H1 (cell line): Measurements from ENCODE around the gene FGD5. TPM values are rescaled to one million over a fixed set of nuclear protein-coding genes. Genes with fewer than 3 reads are reported as not detected.
A peak's percentile ranks its signal among the peaks of the same experiment; 100 is the strongest.
"Not testable (repeated sequence)": the region's sequence is repeated elsewhere in the genome, so short reads cannot be mapped to it uniquely, and the experiment has no call there.

Experiments
- CTCF ChIA-PET: fragments of 300-600 bp; sonication (Branson Sonifier 250); formaldehyde crosslinking; loops from one replicate; lab custom pipeline; 2021; ENCODE audit not compliant: partially characterized antibody; lab: Charles Lee
- POLR2A ChIA-PET: fragments of 300-600 bp; sonication (Branson Sonifier 250); formaldehyde crosslinking; loops from one replicate; lab custom pipeline; 2021; ENCODE audit warnings: inconsistent platforms; ENCODE audit not compliant: partially characterized antibody; lab: Charles Lee
- DNase-seq, 2 experiments: peaks; one replicate each; pipeline versions ENCODE4 v3.0.0 to v3.0.0-alpha.2; 2010 to 2022; ENCODE audit warnings: low spot score in 2 of 2, low read depth in 1 of 2, mixed read lengths in 1 of 2
- FAIRE-seq: peaks from 2 replicates; lab custom pipeline; 2011; peaks lifted over from hg19 to GRCh38; lab: Jason Lieb, UNC
- H2AFZ ChIP-seq: 2 replicates; pipeline ENCODE4 v1.8.1; 2012; ENCODE audit warnings: low read length, inconsistent platforms
- H2AK5ac ChIP-seq: 2 replicates; pipeline ENCODE4 v1.6.1; 2013; ENCODE audit warnings: low read depth, low read length
- H2BK120ac ChIP-seq: replicated peaks from 2 replicates; pipeline ENCODE3; 2013; ENCODE audit warnings: low read depth, low read length, inconsistent platforms
- H2BK12ac ChIP-seq: 2 replicates; pipeline ENCODE4 v1.6.1; 2013; ENCODE audit warnings: low read depth, low read length
- H2BK15ac ChIP-seq: 2 replicates; pipeline ENCODE4 v1.6.1; 2013; ENCODE audit warnings: low read length
- H2BK20ac ChIP-seq: 2 replicates; pipeline ENCODE4 v1.6.1; 2013; ENCODE audit warnings: low read length
- H2BK5ac ChIP-seq: 2 replicates; pipeline ENCODE4 v1.6.1; 2013; ENCODE audit warnings: low read depth, low read length
- H3K14ac ChIP-seq: 2 replicates; pipeline ENCODE4 v1.6.1; 2013; ENCODE audit warnings: inconsistent platforms; ENCODE audit not compliant: insufficient read length
- H3K18ac ChIP-seq: 2 replicates; pipeline ENCODE4 v1.6.1; 2013; ENCODE audit warnings: low read length; ENCODE audit errors: extremely low read depth
- H3K23ac ChIP-seq: 2 replicates; pipeline ENCODE4 v1.6.1; 2013; ENCODE audit warnings: inconsistent platforms; ENCODE audit not compliant: insufficient read length
- H3K23me2 ChIP-seq: 2 replicates; pipeline ENCODE4 v1.6.1; 2013; ENCODE audit warnings: low read depth, low read length
- H3K27ac ChIP-seq: 2 replicates; pipeline ENCODE4 v1.6.1; 2011; ENCODE audit warnings: low read depth, low read length, inconsistent platforms
- H3K27me3 ChIP-seq, 4 experiments: replicated peaks in 1 of 4; 1 replicate in 1 of 4; 2 replicates in 3 of 4; pipeline versions ENCODE4 v1.6.1 to v1.8.1; 2011 to 2013; ENCODE audit warnings: low read length in 3 of 4, mild to moderate bottlenecking in 3 of 4, inconsistent platforms in 2 of 4, mixed read lengths in 2 of 4, moderate library complexity in 1 of 4; ENCODE audit not compliant: control insufficient read depth in 3 of 4, insufficient read depth in 3 of 4; ENCODE audit errors: extremely low read depth in 1 of 4
- H3K36me3 ChIP-seq, 4 experiments: 2 replicates each; pipeline versions ENCODE4 v1.6.1 to v1.8.1; 2011 to 2013; ENCODE audit warnings: mild to moderate bottlenecking in 4 of 4, low read length in 3 of 4, moderate library complexity in 2 of 4, control low read depth in 1 of 4, inconsistent platforms in 1 of 4; ENCODE audit not compliant: insufficient read depth in 4 of 4, control insufficient read depth in 2 of 4
- H3K4ac ChIP-seq: replicated peaks from 2 replicates; pipeline ENCODE3; 2013; ENCODE audit warnings: low read length, low read depth, mixed read lengths, inconsistent platforms; ENCODE audit not compliant: insufficient read length
- H3K4me1 ChIP-seq, 4 experiments: replicated peaks in 1 of 4; 1 replicate in 1 of 4; 2 replicates in 3 of 4; pipeline versions ENCODE4 v1.6.1 to v1.8.1; 2011 to 2013; ENCODE audit warnings: low read length in 3 of 4, inconsistent platforms in 2 of 4, mixed read lengths in 1 of 4; ENCODE audit not compliant: insufficient read depth in 4 of 4, control insufficient read depth in 3 of 4
- H3K4me2 ChIP-seq, 2 experiments: 2 replicates each; pipeline versions ENCODE4 v1.6.1 to v1.8.1; 2011 to 2013; ENCODE audit warnings: low read depth in 2 of 2, low read length in 2 of 2, control low read depth in 1 of 2, inconsistent platforms in 1 of 2, mild to moderate bottlenecking in 1 of 2; ENCODE audit not compliant: insufficient read depth in 1 of 2
- H3K4me3 ChIP-seq, 4 experiments: fragments of 200-600, 300-600 bp in 1 of 4; sonication (generic), shearing (Covaris generic), sonication (Bioruptor Twin) in 1 of 4; 2 replicates each; pipeline versions ENCODE4 v1.5.1 to v1.8.1; 2011 to 2016; ENCODE audit warnings: low read length in 4 of 4, low read depth in 3 of 4, control low read depth in 2 of 4, inconsistent platforms in 2 of 4, mild to moderate bottlenecking in 2 of 4, mixed read lengths in 1 of 4, moderate library complexity in 1 of 4; ENCODE audit not compliant: insufficient read depth in 2 of 4; ENCODE audit errors: extremely low read depth in 1 of 4
- H3K56ac ChIP-seq: replicated peaks from 2 replicates; pipeline ENCODE3; 2013; ENCODE audit warnings: low read depth, mild to moderate bottlenecking, mixed read lengths, low read length, inconsistent platforms; ENCODE audit not compliant: insufficient read length
- H3K79me1 ChIP-seq: 2 replicates; pipeline ENCODE4 v1.6.1; 2013; ENCODE audit warnings: low read depth, low read length, control low read depth
- H3K79me2 ChIP-seq, 2 experiments: 2 replicates each; pipeline versions ENCODE4 v1.6.1 to v1.8.1; 2012 to 2013; ENCODE audit warnings: low read length in 2 of 2, mild to moderate bottlenecking in 2 of 2, inconsistent platforms in 1 of 2; ENCODE audit not compliant: insufficient read depth in 2 of 2, control insufficient read depth in 1 of 2
- H3K9ac ChIP-seq, 4 experiments: replicated peaks in 1 of 4; 1 replicate in 1 of 4; 2 replicates in 3 of 4; pipeline versions ENCODE4 v1.6.1 to v1.8.1; 2011 to 2013; ENCODE audit warnings: low read depth in 3 of 4, low read length in 3 of 4, control low read depth in 2 of 4, mild to moderate bottlenecking in 2 of 4, moderate library complexity in 2 of 4, inconsistent platforms in 1 of 4; ENCODE audit errors: extremely low read depth in 1 of 4
- H3K9me3 ChIP-seq, 2 experiments: 2 replicates each; pipeline versions ENCODE4 v1.6.1 to v1.8.1; 2012 to 2013; ENCODE audit warnings: mild to moderate bottlenecking in 2 of 2, moderate library complexity in 2 of 2, control low read depth in 1 of 2, inconsistent platforms in 1 of 2, low read depth in 1 of 2, low read length in 1 of 2, mixed read lengths in 1 of 2; ENCODE audit not compliant: insufficient read depth in 2 of 2
- H4K20me1 ChIP-seq, 2 experiments: replicated peaks in 1 of 2; 2 replicates each; pipeline versions ENCODE3 to v1.8.1; 2011 to 2013; ENCODE audit warnings: inconsistent platforms in 2 of 2, low read length in 2 of 2, mild to moderate bottlenecking in 1 of 2; ENCODE audit not compliant: insufficient read depth in 2 of 2, control insufficient read depth in 1 of 2
- H4K5ac ChIP-seq: 2 replicates; pipeline ENCODE4 v1.6.1; 2013; ENCODE audit warnings: low read length, low read depth, mixed read lengths, inconsistent platforms; ENCODE audit not compliant: insufficient read length
- H4K8ac ChIP-seq: 2 replicates; pipeline ENCODE4 v1.8.0; 2013; ENCODE audit warnings: mild to moderate bottlenecking, moderate library complexity, low read length, inconsistent platforms; ENCODE audit not compliant: insufficient read depth; ENCODE audit errors: extremely low read depth
- H4K91ac ChIP-seq: replicated peaks from 2 replicates; pipeline ENCODE3; 2013; ENCODE audit warnings: low read length, mixed read lengths, inconsistent platforms; ENCODE audit not compliant: insufficient read length
- TAF1 ChIP-seq: IDR thresholded peaks from 2 replicates; pipeline ENCODE4 v1.6.1; 2011; ENCODE audit warnings: mild to moderate bottlenecking, low read depth, low read length
- WGBS, 2 experiments: shearing (Covaris generic) in 1 of 2; methylation state at CpG; one replicate each; pipeline versions ENCODE4 v1.1.6 to v1.1.7; 2013 to 2015; ENCODE audit warnings: low lambda C conversion rate in 2 of 2, mixed read lengths in 2 of 2, inconsistent platforms in 1 of 2, low coverage in 1 of 2, missing lambda C conversion rate in 1 of 2; ENCODE audit not compliant: insufficient replicate concordance in 2 of 2, insufficient coverage in 1 of 2, insufficient read length in 1 of 2; ENCODE audit errors: extremely low coverage in 1 of 2, missing lambda C conversion rate in 1 of 2; 5-methylcytosine and 5-hydroxymethylcytosine counted together
- polyA plus RNA-seq, 7 experiments: library from polyadenylated mRNA; depleted of rRNA in 3 of 7; stranded (reverse) in 5 of 7; unstranded in 2 of 7; fragments of >200 nt in 5 of 7; fragments of 200-250 nt in 2 of 7; gene quantifications; 1 replicate in 5 of 7; 2 replicates in 1 of 7; 4 replicates in 1 of 7; pipeline versions ENCODE4 v1.2.1 to v1.2.3, GENCODE V29; 2011 to 2013; ENCODE audit warnings: missing spikeins in 2 of 7, mixed read lengths in 2 of 7
- total RNA-seq: library from RNA; stranded (reverse); fragmentation: NEBNext Ultra II Directional; extraction: Animal tissue kit (Norgen Biotek cat#: 25700); gene quantifications from 2 replicates; pipeline ENCODE4 v1.2.1, GENCODE V29; 2021

Gene FGD5
- total and polyA plus RNA-seq, 2 of the 8 experiments (the other 6 are each of a cell fraction or from before 2014, with no cell fraction given) = 4.7 to 14.3 TPM

- not testable (repeated sequence) for FAIRE-seq
These were observed 9.2 kb upstream of the FGD5 start for GRCh38 chr3:14809611-14810010.

More at GRCh38 chr3:14809611-14810010, 9.2 kb upstream of the FGD5 start:
- Histone ChIP-seq H2AFZ (peak overlapping the region; percentile 94), H2BK12ac (peak overlapping the region; percentile 82; the same call in 1 of the 2 replicates), H3K27me3 (peaks cover 7 to 45% (median 37%) of the 10 kb centered on the region in 4 experiments), H3K4me3 (peak overlapping the region; percentile 50 to 68 (median 58)), H3K23me2 (peaks cover 19% of the 10 kb centered on the region; the same call in 1 of the 2 replicates), H3K4me2 (peak overlapping the region; percentile 71 to 91)
- TF ChIP-seq TAF1 = 0 out of 2 replicates have a peak, but pooled peaks have one; percentile 3
- H3K18ac ChIP-seq, H4K20me1 ChIP-seq, H3K79me1 ChIP-seq, H4K5ac ChIP-seq, H3K23ac ChIP-seq, H3K36me3 ChIP-seq, H3K56ac ChIP-seq, H2BK120ac ChIP-seq, H3K4me1 ChIP-seq, H3K14ac ChIP-seq, H2AK5ac ChIP-seq, H3K79me2 ChIP-seq, DNase-seq, H4K8ac ChIP-seq, H3K27ac ChIP-seq, H2BK15ac ChIP-seq, H3K4ac ChIP-seq, H3K9me3 ChIP-seq, H2BK20ac ChIP-seq, H2BK5ac ChIP-seq, H3K9ac ChIP-seq, H4K91ac ChIP-seq: not testable (repeated sequence)
- CTCF ChIA-PET = interaction anchor here (1.1 kb wide), 1 partner anchor 54 kb away, joined by 3 read pairs; no protein-coding TSS in a partner anchor
- WGBS, 2 experiments = 54% methylated on average over 7 of the region's 9 CpGs; no CpG with 5 or more reads in 1 of the 2 experiments
- POLR2A ChIA-PET = interaction anchor here (0.9 kb wide), 1 partner anchor 18 kb away, joined by 3 read pairs; no protein-coding TSS in a partner anchor
